Measurements from ENCODE around the gene S100PBP.

Gene S100PBP

DNA sequence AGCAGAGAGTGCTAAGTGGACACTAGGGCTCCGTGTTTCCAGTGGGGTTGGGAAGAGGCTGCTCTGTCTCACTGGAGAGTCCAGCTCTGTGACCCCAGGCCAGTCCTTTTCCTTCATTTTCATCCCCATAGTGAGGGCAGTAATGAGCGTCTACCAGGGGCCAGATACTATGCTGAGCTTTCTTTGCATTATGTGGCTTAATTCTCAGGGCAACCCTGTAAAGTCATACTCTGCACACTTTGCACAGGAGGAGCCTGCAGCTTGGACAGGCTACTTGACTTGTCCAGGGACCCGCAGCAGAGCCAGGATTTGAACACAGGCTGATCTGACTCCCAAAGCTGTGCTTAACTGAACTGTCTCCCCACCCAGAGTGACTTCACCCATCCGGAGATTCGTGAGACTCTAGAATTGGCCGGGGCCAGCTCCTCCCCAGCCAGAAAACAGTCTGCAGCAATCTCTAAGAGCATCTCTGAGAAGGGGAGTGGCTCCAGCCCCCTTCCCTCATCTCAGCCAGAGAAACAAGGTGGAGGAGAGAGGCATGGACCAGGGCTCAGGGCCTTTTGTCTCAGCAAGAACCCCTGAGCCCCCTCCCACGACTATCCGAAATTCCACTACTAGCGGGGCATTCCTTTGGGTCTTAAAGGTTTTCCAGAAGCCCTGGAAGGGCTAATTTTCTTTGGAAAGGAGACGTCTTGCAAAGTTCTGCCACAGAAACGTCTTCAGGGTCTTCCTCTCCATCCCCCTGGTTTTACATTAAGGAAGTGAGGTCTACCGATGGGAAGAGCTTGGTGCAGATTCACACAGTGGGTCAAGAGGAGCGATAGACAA is 54.1 kb downstream of the S100PBP start:
- no peak for DNase-seq

DNA sequence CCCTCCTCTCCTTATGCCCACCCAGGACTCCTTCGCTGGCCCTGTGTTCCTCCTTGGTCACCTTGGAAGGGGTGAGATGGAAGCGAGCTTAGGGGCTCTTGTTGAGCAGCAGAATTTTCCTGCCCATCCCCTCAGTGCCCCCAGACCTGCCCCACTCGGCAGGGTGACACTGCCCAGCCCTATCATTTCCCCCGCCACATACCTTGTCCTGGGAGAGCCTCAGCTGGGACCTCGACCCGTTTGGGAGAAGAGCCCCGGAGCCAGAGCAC is 54.7 kb downstream of the S100PBP start:
- no peak for DNase-seq

DNA sequence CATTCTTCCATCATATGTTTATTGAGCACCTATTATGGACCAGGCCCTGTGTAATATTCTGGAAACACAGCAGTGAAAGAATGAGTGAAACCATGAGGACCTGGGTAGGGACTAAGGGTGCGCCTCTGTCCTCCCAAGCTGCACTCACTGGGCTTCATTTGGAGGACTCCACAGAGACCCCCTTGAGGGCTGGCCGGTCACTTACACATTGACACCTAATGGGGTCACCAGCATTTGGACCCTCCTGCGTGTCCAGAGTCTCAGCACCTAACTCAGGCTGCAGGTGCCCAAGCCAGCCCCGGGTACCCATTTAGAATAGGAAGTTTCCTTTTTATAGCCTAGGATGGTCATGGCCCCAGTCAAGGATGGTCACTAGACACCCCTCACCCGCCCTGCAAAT is 56.0 kb downstream of the S100PBP start:
- no peak for DNase-seq

DNA sequence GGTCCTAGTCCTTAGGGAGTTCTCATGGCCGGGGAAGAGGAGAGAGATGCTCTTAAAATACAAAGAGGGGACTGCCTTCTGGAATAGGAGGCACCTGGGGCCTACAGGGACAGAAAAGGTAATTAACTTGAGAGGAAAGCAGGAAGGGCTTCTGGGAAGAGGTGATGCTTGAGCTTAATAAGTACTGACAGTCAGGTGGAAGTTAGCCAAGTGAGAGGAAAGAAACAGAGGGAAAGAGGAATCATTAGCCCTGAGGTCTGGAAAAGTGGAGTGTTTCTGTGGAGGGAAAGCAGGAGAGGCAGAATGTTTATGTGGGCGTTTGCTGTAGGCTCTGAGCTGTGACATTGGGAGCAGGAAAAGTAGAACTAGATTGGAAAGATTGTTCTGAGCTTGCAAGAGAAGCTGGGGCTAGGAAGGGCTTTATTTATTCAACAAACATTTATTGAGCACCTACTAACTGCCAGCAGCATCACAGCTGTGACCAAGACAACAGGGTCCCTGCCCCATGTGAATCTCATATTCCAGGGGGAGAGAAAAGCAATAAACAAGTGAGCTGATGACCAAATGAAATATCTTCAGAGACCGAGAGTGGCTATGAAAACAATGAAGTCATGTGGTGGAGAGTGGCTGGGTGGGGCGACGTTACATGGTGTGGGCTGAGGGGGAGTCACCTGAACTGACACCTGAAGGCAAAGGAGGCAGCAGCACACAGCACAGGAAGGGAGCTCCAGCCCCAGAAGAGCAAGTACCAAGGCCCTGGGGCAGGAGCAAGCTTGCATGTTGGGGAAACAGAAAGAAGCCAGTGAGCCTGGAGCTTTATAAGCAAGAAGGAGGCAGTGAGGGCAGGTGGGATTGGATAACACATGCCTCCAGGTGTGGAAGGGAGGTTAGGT is 57.7 kb downstream of the S100PBP start:
- DNase-seq = no peak

DNA sequence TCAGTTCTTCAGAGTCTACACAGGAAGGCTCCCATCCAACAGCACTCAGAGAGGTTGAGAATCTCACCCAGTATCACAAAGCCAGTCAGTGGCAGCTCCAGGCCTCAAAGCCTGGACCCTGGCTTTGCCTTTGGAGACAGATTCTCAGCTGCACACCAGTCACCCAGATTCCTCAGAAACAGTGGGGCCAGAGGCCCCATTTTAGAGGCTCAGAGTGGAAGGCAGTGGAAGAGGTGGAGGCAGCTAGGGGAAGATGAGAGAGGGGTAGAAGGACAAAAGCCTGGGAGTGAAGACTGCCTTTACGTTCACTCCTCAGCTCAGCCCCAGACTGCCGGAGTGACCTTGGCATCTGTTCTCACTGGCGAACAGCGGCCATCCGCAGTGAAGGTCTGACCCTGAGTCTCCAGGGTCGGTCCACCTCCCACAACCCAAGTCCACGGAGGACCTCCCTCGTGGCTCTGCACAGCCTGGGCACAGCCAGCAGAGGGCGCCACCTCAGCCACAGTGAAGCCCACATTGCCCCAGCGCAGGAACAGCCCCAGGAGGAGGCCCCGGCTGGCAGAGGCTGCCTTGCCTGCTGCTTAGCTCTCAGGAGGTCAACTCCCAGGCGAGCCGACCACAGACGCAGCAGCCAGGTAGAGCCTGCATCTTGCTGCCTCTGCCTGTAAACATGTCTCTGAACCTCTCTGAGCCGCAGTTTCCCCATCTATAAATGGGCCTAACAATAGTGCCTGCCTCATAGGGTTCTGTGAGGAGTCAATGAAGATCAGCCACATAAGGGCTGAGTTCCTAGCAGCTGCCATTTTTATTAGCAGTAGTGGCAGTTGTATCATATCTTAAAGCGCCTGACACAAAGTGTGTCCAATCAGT is 59.1 kb downstream of the S100PBP start:
- no peak for DNase-seq

DNA sequence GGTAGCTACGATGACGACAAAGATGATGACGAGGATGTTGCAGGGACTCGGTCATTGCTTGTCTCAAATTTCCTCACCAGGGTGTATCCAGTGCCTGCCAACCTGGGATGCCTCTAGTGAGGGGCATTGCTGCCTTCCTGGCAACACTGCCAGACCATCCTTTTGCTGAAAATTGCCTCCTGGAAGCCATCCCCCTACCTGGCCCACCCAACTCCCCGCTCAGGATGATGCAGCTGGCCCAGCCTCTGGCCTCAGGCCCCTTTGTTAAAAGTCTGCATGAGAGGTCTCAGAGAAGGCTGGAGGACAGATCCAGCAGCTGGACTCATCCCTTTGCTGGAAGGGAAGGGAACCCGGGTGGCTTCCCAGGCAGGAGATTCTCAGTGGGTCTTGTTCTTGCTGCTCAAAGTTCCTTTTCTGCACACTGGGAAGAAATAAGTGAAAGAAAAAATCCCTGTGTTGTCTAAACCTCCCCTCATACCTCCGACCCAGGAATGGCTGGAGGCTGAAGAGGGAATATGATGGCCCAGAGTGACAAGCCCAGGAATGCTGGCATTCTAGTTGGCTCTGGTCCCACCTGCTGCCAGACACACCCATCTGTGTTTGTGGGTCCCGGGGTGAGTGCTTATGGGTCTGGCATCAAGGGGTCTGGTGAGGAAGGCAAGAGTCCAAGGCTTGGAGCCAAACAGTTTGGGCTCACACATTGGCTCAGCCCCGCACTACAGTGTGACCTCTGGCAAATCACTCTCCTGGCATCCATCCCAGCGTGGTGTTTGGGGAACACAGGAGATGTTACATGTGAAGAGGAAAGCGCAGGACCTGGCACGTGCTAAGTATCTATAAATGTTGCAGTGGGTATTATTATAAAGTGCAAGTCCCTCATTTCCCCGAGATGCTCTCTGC is 60.0 kb downstream of the S100PBP start:
- DNase-seq = no peak

DNA sequence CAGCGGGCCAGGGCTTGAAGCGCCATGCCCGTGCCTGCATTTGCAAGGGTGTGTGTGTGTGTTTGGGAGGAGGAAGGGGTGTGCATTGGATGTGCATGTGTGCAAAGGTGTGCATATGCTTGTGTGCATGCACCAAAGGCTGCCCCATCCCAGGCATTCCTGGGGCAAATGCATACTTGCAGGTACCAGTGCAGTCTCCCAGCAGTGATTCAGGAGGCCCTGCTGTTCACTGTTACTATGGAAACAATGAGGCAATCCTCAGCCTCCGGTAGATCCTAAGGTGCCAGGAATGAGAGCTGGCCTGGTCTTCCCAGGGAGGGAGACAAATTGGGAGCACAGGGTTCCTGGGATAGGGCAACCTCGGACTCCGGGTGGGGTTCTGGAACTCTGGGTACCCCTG is 60.7 kb downstream of the S100PBP start:
- DNase-seq = no peak

DNA sequence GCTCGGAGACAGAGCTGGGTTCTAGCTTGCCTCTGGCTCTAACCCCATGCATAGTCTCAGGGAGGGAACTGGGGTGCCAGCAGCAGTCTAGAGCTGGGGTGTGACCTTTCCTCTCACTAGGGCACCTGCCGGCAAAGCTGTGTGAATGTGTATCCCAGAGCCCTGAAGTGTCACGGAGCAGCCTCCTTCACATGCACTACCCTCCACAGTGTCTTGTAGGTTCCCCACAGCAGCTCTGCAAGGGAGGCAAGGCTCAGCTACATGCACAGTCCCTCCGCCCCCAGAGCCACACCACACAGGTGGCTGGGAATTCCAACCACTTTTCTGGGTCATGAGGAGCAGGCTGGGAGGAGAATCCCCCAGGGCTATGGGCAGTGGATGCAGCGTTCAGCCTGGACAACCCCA is 61.2 kb downstream of the S100PBP start:
- DNase-seq = no peak

DNA sequence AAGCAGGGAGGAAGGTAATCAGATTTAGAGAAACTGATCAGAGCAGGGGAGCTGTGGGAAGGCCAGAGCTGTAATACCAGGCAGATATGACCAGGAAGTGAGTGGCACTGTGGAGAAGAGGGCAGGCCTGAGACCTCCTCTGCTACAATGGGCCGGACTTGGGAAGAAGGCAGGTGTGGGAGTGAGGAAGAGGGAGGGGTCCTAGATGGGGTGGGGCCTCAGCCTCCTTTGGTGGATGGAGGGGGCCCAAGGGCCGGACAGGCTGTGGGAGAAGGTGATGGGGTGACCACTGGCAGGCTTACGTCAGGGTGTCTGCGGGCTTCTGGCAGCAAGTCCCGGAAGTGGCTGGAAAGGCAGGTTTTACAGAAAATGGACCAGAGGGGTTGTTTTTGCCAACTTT is 63.8 kb downstream of the S100PBP start:
- no peak for DNase-seq

DNA sequence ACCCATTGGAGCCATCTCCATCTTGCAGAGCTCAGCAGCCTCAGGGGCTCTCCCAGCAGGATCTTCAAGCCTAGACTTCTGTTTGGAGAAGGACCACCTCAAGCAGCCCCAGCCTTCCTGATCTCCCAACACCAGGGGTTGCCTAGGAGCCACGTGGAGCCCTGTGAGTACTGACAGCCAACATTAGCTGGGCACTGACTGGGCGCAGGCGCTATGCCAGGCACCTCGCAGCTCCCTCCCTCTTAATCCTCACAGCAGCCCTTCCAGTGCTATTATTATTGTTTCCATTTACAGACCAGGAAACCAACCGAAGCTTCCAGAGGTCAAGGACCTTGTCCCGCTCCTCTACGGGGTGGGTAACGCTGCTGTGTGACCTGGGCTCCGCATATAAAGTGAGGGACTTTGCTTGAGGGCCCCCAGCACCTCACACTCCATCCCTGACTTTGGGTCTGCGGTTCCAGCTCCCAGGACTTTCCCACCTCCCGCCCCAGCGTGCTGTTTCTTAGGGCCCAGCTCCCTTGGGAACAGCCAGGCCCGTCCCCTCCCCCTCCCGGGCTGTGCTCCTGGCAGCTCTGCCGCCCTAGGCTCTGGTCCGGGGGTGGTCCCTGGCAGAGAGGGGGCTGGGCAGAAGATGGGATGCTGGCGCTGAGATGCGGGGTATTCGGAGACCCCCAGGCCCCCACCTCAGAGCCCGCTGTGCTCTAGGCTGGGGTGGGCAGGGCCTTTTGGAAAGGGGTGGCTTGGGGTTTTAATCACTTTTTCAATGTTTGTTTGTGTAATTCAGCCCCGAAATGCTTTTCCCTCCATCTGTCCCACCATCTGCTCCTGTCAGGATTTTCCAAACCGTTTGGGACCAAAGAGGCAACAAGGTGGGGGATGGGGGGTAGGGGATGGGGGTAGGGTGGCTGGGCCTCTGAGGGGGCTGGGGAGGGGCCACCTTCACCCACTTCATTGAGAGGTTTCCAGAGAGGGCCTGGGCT is 64.7 kb downstream of the S100PBP start:
- no peak for DNase-seq

DNA sequence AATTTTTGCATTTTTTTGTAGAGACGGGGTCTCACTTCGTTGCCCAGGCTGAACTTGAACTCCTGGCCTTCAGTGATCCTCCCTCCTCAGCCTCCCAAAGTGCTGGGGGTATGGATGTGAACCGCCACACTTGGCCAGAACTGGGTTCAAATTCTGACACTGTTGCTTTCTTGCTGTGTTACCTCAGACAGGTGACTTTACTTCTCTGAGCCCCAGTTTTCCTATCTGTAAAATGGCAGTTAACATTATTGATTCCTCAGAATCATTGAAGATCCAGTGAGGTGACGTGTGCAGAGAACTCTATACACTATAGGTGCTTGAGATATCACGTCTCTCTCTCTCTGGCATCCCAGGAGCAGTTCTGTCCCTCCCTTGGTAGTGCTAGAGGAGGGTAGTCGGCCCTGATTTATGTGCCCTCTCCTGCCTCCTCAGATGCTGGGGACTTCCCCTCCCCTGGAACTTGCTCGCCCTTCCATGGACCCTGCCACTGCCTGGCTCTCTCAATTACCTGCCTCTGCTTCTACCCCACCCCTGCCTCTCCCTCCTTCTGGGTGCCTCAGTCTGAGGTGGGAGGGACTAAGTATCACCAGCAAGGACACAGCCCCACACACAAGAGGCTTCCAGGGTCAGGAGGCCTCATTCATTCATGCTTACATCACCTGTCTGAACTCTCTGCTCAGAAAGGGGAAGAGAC is 66.0 kb downstream of the S100PBP start:
- no peak for DNase-seq

DNA sequence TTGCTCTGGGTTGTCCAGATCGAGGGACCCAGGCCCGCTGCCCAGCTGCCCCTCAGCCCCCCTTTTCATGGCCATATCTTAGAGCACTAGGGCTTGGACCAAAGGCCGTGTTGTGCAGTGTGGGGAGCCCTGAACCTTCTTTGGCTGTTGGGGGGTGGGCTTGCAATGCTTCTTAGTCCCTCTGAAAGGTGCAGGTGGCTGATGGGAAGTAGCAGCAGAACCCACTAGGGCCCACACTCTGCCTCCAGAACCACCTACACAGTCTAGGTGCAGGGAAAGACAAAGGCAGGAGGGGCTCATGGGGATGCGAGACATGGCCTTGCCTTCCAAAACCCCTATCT is 66.5 kb downstream of the S100PBP start:
- DNase-seq = no peak

DNA sequence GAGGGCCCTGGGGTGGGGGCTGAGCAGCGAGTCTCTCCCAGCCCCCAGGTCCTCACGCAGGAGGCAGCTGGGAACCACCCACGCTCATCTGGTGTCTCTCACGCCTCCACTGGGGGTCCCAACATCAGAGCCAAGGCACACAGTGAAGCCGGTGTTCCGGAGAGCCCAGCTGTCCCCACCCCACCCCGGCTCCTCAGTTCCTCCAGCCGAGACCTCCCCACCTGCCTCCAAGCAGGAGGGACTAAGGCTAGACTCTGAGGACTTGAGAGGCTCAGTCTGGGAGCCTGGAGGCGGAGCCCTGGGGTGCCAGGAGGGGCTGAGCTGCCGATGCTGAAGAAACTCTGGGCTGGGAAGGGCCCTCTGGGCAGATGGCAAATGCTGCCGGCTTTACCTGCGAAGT is 67.3 kb downstream of the S100PBP start:
- DNase-seq = no peak

DNA sequence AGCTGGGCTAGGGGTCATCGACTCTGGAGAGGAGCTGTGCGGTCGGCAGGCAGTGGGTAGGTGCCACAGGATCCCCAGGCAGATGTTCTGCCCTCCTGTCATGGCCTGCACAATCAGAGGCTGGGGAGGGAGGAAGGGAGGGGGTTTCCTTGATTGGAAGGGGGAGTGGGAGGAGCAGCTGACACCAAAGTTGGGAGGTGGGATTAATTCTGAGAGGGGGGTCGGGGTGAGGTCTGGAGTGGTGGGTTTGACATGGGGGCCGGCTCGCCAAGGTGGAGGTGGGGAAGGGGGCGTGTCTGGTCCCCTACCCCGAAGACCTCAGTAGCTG is 68.2 kb downstream of the S100PBP start:
- no peak for DNase-seq

DNA sequence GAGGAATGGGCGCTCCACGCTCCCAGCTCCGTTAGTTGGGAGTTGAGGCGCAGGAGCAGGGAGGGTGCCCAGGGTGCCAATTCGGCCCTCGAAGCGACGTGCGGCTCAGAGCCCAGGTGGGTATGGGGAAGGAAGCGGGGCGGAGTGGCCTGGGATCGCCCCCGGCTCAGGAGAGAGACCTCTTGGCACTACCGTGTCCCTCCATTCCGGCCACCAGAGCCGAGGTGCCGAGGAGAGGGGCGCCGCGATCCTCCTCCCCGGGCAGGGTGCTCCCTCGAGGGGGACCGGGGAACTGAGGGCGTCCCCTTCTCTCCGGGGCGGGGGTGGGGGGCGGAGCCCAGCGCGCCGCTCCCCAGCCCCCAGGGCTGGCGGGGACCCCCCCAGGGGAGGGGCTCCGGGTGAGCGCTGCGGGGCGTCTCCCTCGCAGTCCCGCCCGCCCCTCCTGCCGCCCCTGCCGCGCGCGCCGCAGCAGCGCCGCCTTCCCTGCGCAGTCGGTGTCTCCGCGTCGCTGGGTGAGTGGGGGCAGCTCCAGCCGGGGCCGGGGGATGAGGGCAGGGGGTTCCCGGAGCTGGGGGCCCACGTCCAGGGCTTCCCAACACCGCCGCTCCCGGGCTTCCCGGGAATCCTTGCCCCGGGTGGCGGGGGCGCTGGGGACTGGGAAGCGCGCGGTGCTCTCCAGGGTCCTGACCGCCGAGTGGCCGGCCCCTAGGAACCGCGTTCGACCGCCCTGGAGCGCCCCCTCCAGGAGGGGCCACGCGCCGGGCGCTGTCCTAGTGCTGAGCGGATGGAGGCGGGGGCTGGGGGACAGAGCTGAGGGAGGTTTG is 68.8 kb downstream of the S100PBP start, which contains the start of gene HPCA:
TSS of gene HPCA (plus strand) at position 488 of the 824 bp plus-strand sequence. CDS start 2,408 bp downstream, outside the sequence.
- no peak for DNase-seq

DNA sequence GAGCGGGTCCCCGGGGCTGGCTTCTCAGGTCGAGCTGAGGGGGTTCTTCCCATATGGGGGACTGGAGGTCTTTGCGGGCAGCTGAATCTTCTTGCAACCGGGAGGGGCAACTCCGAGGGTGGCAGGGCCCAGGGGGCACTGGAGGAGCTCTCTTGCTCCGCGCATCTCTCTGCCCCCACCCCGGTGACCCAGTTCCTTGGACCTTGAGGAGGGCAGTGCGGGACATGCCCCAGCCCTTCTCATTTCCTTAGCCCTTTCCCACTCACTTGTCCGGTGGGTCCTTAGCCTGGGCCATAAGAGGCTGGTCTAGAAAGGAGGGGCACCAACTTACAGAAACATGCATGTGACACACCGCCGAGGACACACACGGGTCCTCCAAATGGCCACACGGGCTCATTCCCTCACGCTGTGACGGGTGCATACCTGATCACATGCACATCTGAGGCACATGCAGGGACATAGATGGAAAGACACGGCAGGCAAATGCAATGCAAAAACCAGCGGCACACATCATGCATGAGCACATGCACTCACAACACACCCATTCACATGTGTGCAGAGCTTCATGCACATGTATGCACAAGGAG is 69.5 kb downstream of the S100PBP start:
- DNase-seq = no peak

DNA sequence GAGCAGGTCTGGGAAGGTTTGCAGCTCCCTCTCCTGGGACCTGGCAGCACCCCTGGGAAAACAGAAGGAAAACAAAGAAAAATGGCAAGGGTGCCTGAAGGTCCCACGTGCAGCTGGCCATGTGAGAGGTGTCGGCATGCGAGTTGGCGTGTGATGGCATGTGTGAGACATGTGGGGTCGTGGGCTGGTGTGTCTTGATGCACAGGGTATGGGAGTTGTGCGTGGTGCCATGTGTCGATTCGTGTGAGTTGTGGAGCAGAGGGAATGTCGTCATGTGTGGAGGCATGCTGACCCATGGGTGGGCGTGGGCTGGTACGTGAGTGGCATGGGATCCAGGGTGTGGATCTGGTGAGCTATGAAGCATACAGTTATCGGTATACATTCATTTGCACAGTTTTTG is 70.2 kb downstream of the S100PBP start:
- DNase-seq = no peak

DNA sequence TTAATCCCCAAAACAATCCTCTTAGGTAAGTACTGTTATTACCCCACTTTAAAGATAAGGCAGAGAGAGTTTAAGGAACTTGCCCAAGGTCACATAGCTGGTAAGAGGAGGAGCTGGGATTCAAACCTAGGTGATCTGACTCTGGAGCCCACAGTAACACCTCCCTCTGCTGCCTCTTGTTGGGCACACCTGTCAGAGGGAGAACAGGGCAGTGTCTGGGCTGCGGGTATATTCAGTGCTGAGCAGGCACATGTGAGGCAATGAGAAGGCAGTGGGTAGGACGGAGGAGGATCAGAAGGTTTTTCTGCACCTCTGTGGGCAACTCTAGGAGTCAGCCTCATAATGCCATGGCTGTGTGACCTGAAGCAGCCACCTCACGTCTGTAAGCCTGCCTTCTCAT is 70.7 kb downstream of the S100PBP start:
- no peak for DNase-seq
